Endothelial cell (in vitro differentiated cells): ENCODE data around the gene CWF19L2. TPM values are rescaled to one million over a fixed set of nuclear protein-coding genes. Genes with fewer than 3 reads are reported as not detected.
"Not testable (repeated sequence)": the region's sequence is repeated elsewhere in the genome, so short reads cannot be mapped to it uniquely, and the experiment has no call there.

ENCODE experiments used
- DNase-seq: peaks from one replicate; pipeline ENCODE4 v3.0.0; 2021; ENCODE audit warnings: low spot score
- H3K27ac Mint-ChIP-seq: one replicate; pipeline ENCODE4 v1.8.0; 2021; ENCODE audit warnings: mixed read lengths, inconsistent platforms; ENCODE audit not compliant: unreplicated experiment
- H3K27me3 Mint-ChIP-seq: one replicate; pipeline ENCODE4 v1.8.0; 2021; ENCODE audit warnings: mild to moderate bottlenecking, moderate library complexity, mixed read lengths, inconsistent platforms; ENCODE audit not compliant: unreplicated experiment
- H3K36me3 Mint-ChIP-seq: one replicate; pipeline ENCODE4 v1.8.0; 2021; ENCODE audit warnings: mild to moderate bottlenecking, low read depth, mixed read lengths, inconsistent platforms; ENCODE audit not compliant: unreplicated experiment
- H3K4me1 Mint-ChIP-seq: one replicate; pipeline ENCODE4 v1.8.0; 2021; ENCODE audit warnings: mild to moderate bottlenecking, mixed read lengths, inconsistent platforms; ENCODE audit not compliant: unreplicated experiment
- H3K4me3 Mint-ChIP-seq: one replicate; pipeline ENCODE4 v1.8.0; 2021; ENCODE audit warnings: mild to moderate bottlenecking, mixed read lengths, inconsistent platforms; ENCODE audit not compliant: unreplicated experiment
- H3K9me3 Mint-ChIP-seq: one replicate; pipeline ENCODE4 v1.8.0; 2021; ENCODE audit warnings: mixed read lengths, inconsistent platforms; ENCODE audit not compliant: unreplicated experiment
- long read RNA-seq: library from polyadenylated mRNA; unstranded; transcript quantifications from one replicate; pipeline ENCODE4 v2.0.0, GENCODE V29; 2020; ENCODE audit not compliant: unreplicated experiment
- total RNA-seq: library from RNA; stranded (reverse); fragmentation: NEBNext Ultra II Directional; extraction: Animal tissue kit (Norgen Biotek cat#: 25700); gene quantifications from one replicate; pipeline ENCODE4 v1.2.1, GENCODE V29; 2021; ENCODE audit not compliant: unreplicated experiment
- TF ChIP-seq, protein P1 (sequence below): fragments of 200-600 bp; sonication (generic); IDR thresholded peaks from one replicate; pipeline ENCODE4 v1.5.0; 2021; ENCODE audit warnings: antibody characterized with exemption; ENCODE audit not compliant: unreplicated experiment

The CWF19L2 gene
- 14.7 TPM for total RNA-seq
- long read RNA-seq, partial matches to known transcripts: 2 of 3 reads
- long read RNA-seq, other reads (novel, unspliced or antisense): 1 of 3 reads

DNA sequence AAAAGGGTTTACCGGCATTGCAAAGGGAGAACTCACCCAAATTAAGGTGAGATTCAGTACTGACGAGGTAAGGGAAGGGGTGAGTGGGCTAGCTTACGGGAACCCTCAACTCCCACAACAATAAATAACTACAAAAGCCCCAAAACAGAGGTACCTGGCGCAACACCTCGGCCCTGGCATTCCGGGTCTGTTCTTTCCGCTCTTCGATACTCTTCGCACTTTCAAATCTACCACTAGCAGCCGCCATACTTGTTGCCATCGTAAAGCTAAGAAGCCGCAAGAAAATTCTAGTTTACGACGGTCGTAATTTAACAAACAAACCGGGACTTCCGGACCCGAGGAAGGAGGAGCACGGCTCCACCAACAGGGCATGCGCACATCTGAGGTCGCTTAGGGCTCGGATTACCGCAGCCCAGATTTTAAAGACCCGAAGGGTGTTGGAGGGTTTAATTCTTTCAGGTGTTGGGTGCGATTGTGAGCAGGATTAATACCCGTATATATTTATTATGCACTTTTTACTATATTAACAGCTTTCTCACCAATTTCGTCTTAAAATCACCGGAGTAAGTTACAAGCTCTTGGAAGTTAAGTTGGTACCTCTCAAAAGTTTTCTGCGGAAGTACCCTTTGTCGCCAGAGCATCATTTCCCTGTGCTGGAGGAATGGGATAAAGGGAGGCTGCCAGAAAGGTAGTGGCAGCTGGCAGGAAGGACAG is at the start of gene CWF19L2:
Gene CWF19L2, minus strand, starts transcription at position 268 of the 714 bp plus-strand sequence. Its CDS starts 9 bp downstream, at position 259.
- Mint-ChIP-seq H3K4me3 (peak within 1 kb of the TSS; percentile 91), H3K36me3 (peaks cover 4% of the 10 kb centered on the region), H3K4me1 (peaks cover 7% of the 10 kb centered on the region), H3K27me3 (peaks cover 2% of the 10 kb centered on the region), H3K9me3 (no peaks in the 10 kb centered on the region), H3K27ac (peak within 1 kb of the TSS; percentile 84)
- TF ChIP-seq, protein P1, sequence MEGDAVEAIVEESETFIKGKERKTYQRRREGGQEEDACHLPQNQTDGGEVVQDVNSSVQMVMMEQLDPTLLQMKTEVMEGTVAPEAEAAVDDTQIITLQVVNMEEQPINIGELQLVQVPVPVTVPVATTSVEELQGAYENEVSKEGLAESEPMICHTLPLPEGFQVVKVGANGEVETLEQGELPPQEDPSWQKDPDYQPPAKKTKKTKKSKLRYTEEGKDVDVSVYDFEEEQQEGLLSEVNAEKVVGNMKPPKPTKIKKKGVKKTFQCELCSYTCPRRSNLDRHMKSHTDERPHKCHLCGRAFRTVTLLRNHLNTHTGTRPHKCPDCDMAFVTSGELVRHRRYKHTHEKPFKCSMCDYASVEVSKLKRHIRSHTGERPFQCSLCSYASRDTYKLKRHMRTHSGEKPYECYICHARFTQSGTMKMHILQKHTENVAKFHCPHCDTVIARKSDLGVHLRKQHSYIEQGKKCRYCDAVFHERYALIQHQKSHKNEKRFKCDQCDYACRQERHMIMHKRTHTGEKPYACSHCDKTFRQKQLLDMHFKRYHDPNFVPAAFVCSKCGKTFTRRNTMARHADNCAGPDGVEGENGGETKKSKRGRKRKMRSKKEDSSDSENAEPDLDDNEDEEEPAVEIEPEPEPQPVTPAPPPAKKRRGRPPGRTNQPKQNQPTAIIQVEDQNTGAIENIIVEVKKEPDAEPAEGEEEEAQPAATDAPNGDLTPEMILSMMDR: no peak
- peak; percentile 81 for DNase-seq

DNA sequence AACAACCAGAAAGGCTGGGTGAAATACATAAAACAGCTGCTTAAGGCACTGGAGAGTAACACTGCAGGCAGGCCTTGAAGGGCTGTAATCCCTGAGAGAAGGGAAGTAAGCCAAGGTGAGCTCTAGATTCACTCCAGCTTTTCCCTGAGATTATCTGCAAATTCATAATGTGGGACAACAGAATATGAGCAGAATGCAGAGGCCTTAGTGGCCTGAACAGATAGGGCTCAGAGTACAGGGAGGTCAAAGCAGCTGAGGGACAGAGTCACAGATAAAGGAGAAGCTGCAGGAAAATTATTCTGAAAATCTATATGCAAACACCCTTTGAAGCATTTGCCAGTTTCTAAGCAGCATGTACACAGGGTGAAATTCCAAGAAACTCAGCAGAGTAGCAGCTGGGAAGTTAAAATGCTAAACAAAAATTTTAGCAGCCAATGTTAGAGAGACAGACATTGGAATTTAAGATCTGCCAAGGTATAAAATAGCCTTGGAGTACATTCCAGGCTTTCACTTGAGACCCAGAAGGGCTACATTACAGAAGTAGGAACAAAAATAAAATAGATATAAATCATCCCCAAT is 48.1 kb upstream of the CWF19L2 start:
- Mint-ChIP-seq H3K4me3 (no peak overlapping the region), H3K27me3 (no peaks in the 10 kb centered on the region), H3K9me3 (no peaks in the 10 kb centered on the region), H3K4me1 (no peaks in the 10 kb centered on the region), H3K36me3 (peaks cover 20% of the 10 kb centered on the region), H3K27ac (no peak overlapping the region)
- TF ChIP-seq, protein P1: no peak
- DNase-seq: no peak

DNA sequence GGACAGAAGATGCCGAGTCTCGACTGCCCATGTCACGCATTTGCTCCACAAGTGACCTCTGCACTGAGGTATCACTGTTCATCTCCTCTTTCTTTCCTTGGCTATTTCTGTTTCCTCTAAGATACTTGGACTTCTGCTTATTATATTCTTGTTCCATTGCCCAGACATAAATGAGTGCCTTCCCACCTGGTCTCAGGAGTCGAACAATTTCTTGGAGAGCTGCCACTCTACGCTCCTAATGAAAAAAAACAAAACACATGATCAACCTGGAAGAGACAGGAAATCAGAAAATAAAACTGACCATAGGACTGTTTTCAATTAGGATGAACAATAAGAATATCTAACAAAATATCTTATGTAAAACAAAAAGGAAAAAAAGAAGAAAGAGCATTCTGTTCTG is 47.4 kb upstream of the CWF19L2 start:
- TF ChIP-seq, protein P1: no peak
- H3K27me3 Mint-ChIP-seq: no peaks in the 10 kb centered on the region

DNA sequence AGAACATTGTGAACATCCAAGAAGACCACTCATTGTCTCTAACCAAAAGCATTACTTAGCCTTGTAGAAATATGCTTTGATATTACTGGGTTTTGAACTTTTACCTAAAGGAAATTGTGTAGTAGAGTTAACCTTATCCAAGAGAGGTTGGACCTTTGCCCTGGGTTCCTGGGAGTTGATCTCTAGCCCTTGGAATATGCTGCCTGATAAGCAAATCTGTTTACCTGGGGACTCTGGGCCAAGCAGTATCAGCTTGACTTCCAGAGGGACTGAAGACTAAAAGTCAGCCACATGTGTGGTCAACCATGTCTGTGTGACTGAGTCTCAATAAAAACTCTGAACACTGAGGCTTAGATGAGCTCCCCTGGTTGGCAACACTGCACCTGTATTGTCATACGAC is 44.1 kb upstream of the CWF19L2 start:
- DNase-seq: no peak
- no peak overlapping the region for H3K4me3 Mint-ChIP-seq
- TF ChIP-seq, protein P1: no peak
- H3K27ac Mint-ChIP-seq: no peak overlapping the region
- H3K4me1 Mint-ChIP-seq: no peaks in the 10 kb centered on the region
- H3K27me3 Mint-ChIP-seq: no peaks in the 10 kb centered on the region
- no peaks in the 10 kb centered on the region for H3K9me3 Mint-ChIP-seq
- peaks cover 20% of the 10 kb centered on the region for H3K36me3 Mint-ChIP-seq

More for the DNA sequence above, 47.4 kb upstream of the CWF19L2 start:
- Mint-ChIP-seq H3K9me3 (no peaks in the 10 kb centered on the region), H3K27ac (no peak overlapping the region), H3K4me1 (no peaks in the 10 kb centered on the region), H3K36me3 (peaks cover 20% of the 10 kb centered on the region), H3K4me3 (no peak overlapping the region)
- DNase-seq: no peak

DNA sequence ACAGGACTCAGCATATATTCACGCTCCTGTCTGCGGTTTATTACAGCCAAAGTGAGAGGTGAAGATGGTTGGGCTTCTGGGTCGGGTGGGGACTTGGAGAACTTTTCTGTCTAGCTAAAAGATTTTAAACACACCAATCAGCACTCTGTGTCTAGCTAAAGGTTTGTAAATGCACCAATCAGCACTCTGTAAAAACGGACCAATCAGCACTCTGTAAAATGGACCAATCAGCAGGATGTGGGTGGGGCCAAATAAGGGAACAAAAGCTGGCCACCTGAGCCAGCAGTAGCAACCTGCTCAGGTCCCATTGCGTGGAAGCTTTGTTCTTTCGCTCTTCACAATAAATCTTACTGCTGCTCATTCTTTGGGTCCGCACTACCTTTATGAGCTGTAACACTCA is 39.7 kb upstream of the CWF19L2 start:
- DNase-seq, H3K27ac Mint-ChIP-seq, H3K27me3 Mint-ChIP-seq, H3K4me1 Mint-ChIP-seq, H3K9me3 Mint-ChIP-seq, H3K4me3 Mint-ChIP-seq: not testable (repeated sequence)
- H3K36me3 Mint-ChIP-seq: peaks cover 14% of the 10 kb centered on the region
